Measurements from ENCODE around the gene RNF169. TPM values are rescaled to one million over a fixed set of nuclear protein-coding genes. Genes with fewer than 3 reads are reported as not detected.

RNF169 gene
- total RNA-seq, 1 experiment from 2014 or later: 13.0 TPM

- H3K36me3 Mint-ChIP-seq (ENCODE audit: insufficient read depth in 1 of 3, low read depth in 3 of 3): no peaks in the 10 kb centered on the region
- WGBS (ENCODE audit: extremely low coverage, insufficient read length, low lambda C conversion rate): no CpG with 5 or more reads among the region's 3 CpGs
- H3K27me3 Mint-ChIP-seq (ENCODE audit: low read depth): peaks cover 9% of the 10 kb centered on the region
Observed at GRCh38 chr11:74709175-74709574, 39.5 kb upstream of the RNF169 start.

More at GRCh38 chr11:74709175-74709574, 39.5 kb upstream of the RNF169 start:
- H3K4me3 Mint-ChIP-seq: no peak overlapping the region
- Histone ChIP-seq H4K5ac (ENCODE audit: insufficient read length, low read depth, low read length) (no peak overlapping the region), H3K4me1 (ENCODE audit: insufficient read depth, low read length) (no peaks in the 10 kb centered on the region), H3K14ac (ENCODE audit: insufficient read depth, low read length) (no peak overlapping the region), H2BK5ac (ENCODE audit: insufficient read length, low read length) (no peak overlapping the region), H2BK12ac (ENCODE audit: insufficient read length, low read depth, low read length) (no peak overlapping the region), H3K56ac (ENCODE audit: insufficient read length, low read depth, low read length) (no peak overlapping the region), H4K20me1 (ENCODE audit: control insufficient read depth, insufficient read depth, insufficient read length) (no peaks in the 10 kb centered on the region), H2BK15ac (ENCODE audit: low read depth, low read length) (no peak overlapping the region), H2BK20ac (ENCODE audit: low read depth, low read length, poor library complexity, severe bottlenecking) (no peak overlapping the region), H3K79me1 (ENCODE audit: insufficient read depth, low read depth, low read length, poor library complexity, severe bottlenecking) (no peaks in the 10 kb centered on the region), H4K91ac (ENCODE audit: insufficient read length, low read depth, low read length) (no peak overlapping the region), H3K4me2 (ENCODE audit: insufficient read depth, insufficient read length, low read length) (no peak overlapping the region), H3K27me3 (ENCODE audit: insufficient read depth, low read length) (no peaks in the 10 kb centered on the region), H3K9ac (ENCODE audit: extremely low read depth, insufficient read length, low read length) (no peak overlapping the region), H2AK5ac (ENCODE audit: insufficient read length, low read length) (no peak overlapping the region), H4K8ac (replicated peaks; ENCODE audit: insufficient read length, low read depth, low read length) (no peak overlapping the region), H3K79me2 (ENCODE audit: insufficient read depth, low read length) (no peaks in the 10 kb centered on the region), H3K4ac (ENCODE audit: low read depth, low read length) (no peak overlapping the region), H3T11ph (ENCODE audit: low read length) (no peak overlapping the region), H3K23ac (ENCODE audit: insufficient read length, low read depth, low read length) (no peak overlapping the region), H3K9me3 (ENCODE audit: control insufficient read depth, low read depth, low read length) (no peaks in the 10 kb centered on the region), H2BK120ac (ENCODE audit: low read depth, low read length, poor library complexity, severe bottlenecking) (no peak overlapping the region), H2AFZ (ENCODE audit: low read length) (no peak overlapping the region), H3K27ac (ENCODE audit: insufficient read length, low read depth, low read length) (no peak overlapping the region), H3K18ac (ENCODE audit: insufficient read length, low read depth, low read length) (no peak overlapping the region), H3K23me2 (ENCODE audit: insufficient read length, low read depth, low read length, poor library complexity, severe bottlenecking) (no peaks in the 10 kb centered on the region)
- H3K9me3 Mint-ChIP-seq: no peaks in the 10 kb centered on the region
- DNase-seq: no peak
- H3K27ac Mint-ChIP-seq: no peak overlapping the region
- H3K4me1 Mint-ChIP-seq: peaks cover 11 to 16% of the 10 kb centered on the region in 2 experiments
- TF ChIP-seq CTCF (conservative IDR thresholded peaks at IDR 0.05): no peak

All from H9 (cell line).